ENCODE results near the gene SLC41A1. TPM values are rescaled to one million over a fixed set of nuclear protein-coding genes. Genes with fewer than 3 reads are reported as not detected.

The SLC41A1 gene
- total RNA-seq, 4 donors from 2014 or later, result 5.1 to 7.0 (median 5.6) TPM

DNA sequence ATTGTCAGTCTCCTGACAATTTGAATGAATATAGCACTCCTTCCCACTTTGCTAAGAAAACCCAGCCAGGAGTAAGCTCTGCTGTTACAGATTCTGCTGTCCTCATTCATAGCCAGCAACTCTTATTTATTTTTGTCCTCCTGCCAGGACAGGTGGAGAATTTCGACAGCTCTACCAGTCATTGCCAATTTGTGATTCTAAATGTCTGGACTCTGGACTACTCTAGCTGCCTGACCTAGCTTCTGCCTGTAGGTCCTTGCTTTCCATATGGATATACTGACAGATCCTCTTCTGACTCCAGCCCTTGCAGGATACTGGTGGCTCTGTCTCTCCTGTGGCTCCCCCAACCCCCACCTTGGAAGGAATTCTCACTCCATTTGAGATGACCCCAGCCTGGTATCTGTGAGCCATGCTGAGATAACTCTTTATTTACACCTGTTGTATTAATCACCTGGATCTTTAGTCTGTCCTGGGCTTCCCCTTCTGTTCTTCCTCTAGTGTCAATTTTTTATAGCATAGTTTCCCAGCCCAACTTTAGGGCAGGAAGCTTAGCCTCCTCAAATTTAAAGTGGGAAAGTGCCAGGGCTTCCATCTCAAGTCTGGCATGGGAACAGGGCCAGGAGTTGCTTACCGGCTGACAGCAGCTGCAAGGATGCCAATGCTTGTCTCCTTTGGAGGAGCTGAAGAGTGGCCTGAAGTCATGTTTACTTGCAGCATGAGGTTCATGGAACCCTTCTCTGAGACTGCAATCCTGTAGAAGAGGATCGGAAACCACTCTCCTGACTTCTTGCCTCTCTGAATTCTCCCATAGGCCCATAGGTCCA, 30.2 kb upstream of the SLC41A1 start:
- Histone ChIP-seq H3K9me3 (no peaks in the 10 kb centered on the region), H3K27ac (no peak overlapping the region), H3K4me3 (no peak overlapping the region), H3K27me3 (no peaks in the 10 kb centered on the region), H3K4me1 (no peaks in the 10 kb centered on the region), H3K36me3 (no peaks in the 10 kb centered on the region)
- 29 to 61% methylated on average over 1 to 3 of the region's 3 CpGs for WGBS, 2 donors (ENCODE audit: low coverage in 1 of 2)
- intact Hi-C loops (cut with DNase I; ENCODE audit: low total_unique reads), result no loop called here
- DNase-seq, result no peak
- in situ Hi-C loops (cut with MboI; ENCODE audit: low pct_ligation_motif_present in 1 of 4, low pct_unique_long_range_greater_than_20kb in 1 of 4, low sequenced_read_pairs in 3 of 4), result no loop called here
- no peak for TF ChIP-seq POLR2AphosphoS5 (IDR thresholded peaks at IDR 0.05)
- no peak for TF ChIP-seq CTCF (IDR thresholded peaks at IDR 0.05)
- no peak for TF ChIP-seq POLR2A (IDR thresholded peaks at IDR 0.05)

DNA sequence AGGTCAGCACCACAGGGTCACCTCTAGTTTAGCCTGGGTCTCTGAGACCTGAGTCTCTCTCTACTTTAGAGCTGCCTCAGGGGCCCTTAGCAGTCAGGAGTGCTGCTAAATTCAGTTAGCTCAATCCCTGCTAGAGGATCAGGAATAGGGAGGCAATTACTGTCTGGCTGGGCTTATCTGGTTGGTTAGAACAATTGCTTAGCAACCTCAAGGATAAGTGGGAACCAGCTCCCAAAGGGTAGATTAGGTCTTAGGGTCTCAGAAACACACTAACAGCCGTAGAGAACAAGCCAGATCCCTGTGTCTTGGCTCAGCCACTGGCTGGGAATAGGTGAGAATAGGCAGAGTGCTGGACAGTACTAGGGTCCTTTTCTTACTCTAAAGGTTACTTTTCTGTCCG, 29.2 kb upstream of the SLC41A1 start:
- in situ Hi-C loops (cut with MboI; ENCODE audit: low pct_ligation_motif_present in 1 of 4, low pct_unique_long_range_greater_than_20kb in 1 of 4, low sequenced_read_pairs in 3 of 4), result no loop called here
- intact Hi-C loops (cut with DNase I; ENCODE audit: low total_unique reads), result no loop called here
- no peak for DNase-seq
- no peaks in the 10 kb centered on the region for H3K36me3 ChIP-seq
- H3K4me1 ChIP-seq, result no peaks in the 10 kb centered on the region
- no peak overlapping the region for H3K27ac ChIP-seq
- no peaks in the 10 kb centered on the region for H3K9me3 ChIP-seq
- 94 to 100% methylated on average over 1 to 2 of the region's 2 CpGs for WGBS, 2 donors (ENCODE audit: low coverage in 1 of 2)
- H3K4me3 ChIP-seq, result no peak overlapping the region
- TF ChIP-seq CTCF (IDR thresholded peaks at IDR 0.05), result no peak
- no peak for TF ChIP-seq POLR2A (IDR thresholded peaks at IDR 0.05)
- TF ChIP-seq EP300 (IDR thresholded peaks at IDR 0.05; ENCODE audit: low read depth), result no peak
- no peak for TF ChIP-seq POLR2AphosphoS5 (IDR thresholded peaks at IDR 0.05)
- no peaks in the 10 kb centered on the region for H3K27me3 ChIP-seq

GRCh38 chr1:205840146-205840923, 27.3 kb upstream of the SLC41A1 start:
- no peaks in the 10 kb centered on the region for H3K27me3 ChIP-seq
- no peaks in the 10 kb centered on the region for H3K4me1 ChIP-seq
- H3K27ac ChIP-seq, result no peak overlapping the region
- H3K9me3 ChIP-seq, result no peaks in the 10 kb centered on the region
- intact Hi-C loops (cut with DNase I; ENCODE audit: low total_unique reads) (no loop called here), in situ Hi-C loops (cut with MboI; ENCODE audit: low pct_ligation_motif_present in 1 of 4, low pct_unique_long_range_greater_than_20kb in 1 of 4, low sequenced_read_pairs in 3 of 4) (no loop called here)
- H3K4me3 ChIP-seq, result no peak overlapping the region
- TF ChIP-seq POLR2AphosphoS5 (IDR thresholded peaks at IDR 0.05), result no peak
- no peak for TF ChIP-seq POLR2A (IDR thresholded peaks at IDR 0.05)
- no peak for TF ChIP-seq CTCF (IDR thresholded peaks at IDR 0.05)
- TF ChIP-seq EP300 (IDR thresholded peaks at IDR 0.05; ENCODE audit: low read depth), result no peak
- no peaks in the 10 kb centered on the region for H3K36me3 ChIP-seq
- WGBS, 2 donors (ENCODE audit: low coverage in 1 of 2), result 79 to 85% methylated on average over 2 to 4 of the region's 4 CpGs
- DNase-seq, result no peak

DNA sequence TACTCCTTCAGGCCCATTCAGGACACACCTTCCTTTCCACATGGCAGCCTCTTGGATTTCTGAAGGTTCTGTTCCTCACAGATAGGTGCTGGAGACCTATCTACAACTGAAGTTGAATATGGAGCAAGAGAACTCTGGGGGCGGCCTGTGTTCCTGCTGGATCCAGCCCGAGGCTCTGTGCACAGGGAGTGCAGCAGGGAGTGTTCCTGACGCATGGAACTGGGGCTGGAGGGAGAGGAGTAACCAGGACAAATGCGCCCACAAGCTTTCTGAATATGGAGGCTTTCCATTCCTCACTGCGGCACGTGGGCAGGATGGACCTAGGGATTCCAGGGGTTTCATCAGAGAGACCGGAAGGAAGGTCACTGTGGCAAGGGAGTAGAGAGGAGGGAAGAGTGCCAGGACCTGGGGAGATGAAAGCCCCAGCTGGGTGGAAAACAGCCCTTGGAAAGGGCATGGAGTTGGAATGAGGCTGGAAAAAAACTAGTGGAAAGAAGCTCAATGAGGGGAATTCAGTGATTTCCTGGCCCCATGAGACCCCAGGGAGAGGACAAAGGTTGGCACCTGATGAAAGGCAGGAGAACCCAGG, 24.5 kb upstream of the SLC41A1 start:
- H3K36me3 ChIP-seq, result no peaks in the 10 kb centered on the region
- 83 to 100% methylated on average over 1 to 7 of the region's 7 CpGs for WGBS, 2 donors (ENCODE audit: low coverage in 1 of 2)
- H3K27ac ChIP-seq, result no peak overlapping the region
- intact Hi-C loops (cut with DNase I; ENCODE audit: low total_unique reads), result no loop called here
- no peak overlapping the region for H3K4me3 ChIP-seq
- no peaks in the 10 kb centered on the region for H3K27me3 ChIP-seq
- no peak for TF ChIP-seq POLR2A (IDR thresholded peaks at IDR 0.05)
- TF ChIP-seq CTCF (IDR thresholded peaks at IDR 0.05), result no peak
- TF ChIP-seq POLR2AphosphoS5 (IDR thresholded peaks at IDR 0.05), result no peak
- no peak for TF ChIP-seq EP300 (IDR thresholded peaks at IDR 0.05; ENCODE audit: low read depth)
- in situ Hi-C loops (cut with MboI; ENCODE audit: low pct_ligation_motif_present in 1 of 4, low pct_unique_long_range_greater_than_20kb in 1 of 4, low sequenced_read_pairs in 3 of 4), result no loop called here
- H3K4me1 ChIP-seq, result peaks cover 0 to 5% (median 2%) of the 10 kb centered on the region in 4 donors
- no peaks in the 10 kb centered on the region for H3K9me3 ChIP-seq
- no peak for DNase-seq
